Kidney epithelial cell (primary cell): ENCODE data around the gene MITF. TPM values are rescaled to one million over a fixed set of nuclear protein-coding genes. Genes with fewer than 3 reads are reported as not detected.

Experiments
- DNase-seq: peaks from one replicate; pipeline ENCODE4 v3.0.0-alpha.2; 2010; ENCODE audit warnings: low read depth
- H3K27me3 ChIP-seq: 2 replicates; pipeline ENCODE4 v1.6.0; 2011; ENCODE audit warnings: low read length; ENCODE audit not compliant: control insufficient read depth, insufficient read depth
- H3K36me3 ChIP-seq: 2 replicates; pipeline ENCODE4 v1.5.1; 2011; ENCODE audit warnings: low read length; ENCODE audit not compliant: control insufficient read depth, insufficient read depth
- H3K4me3 ChIP-seq: 2 replicates; pipeline ENCODE4 v1.5.1; 2011; ENCODE audit warnings: low read depth, mild to moderate bottlenecking, control low read depth, low read length
- CTCF ChIP-seq: IDR thresholded peaks from 2 replicates; pipeline ENCODE4 v1.5.1; 2011; ENCODE audit warnings: mild to moderate bottlenecking, moderate library complexity, low read length, control low read depth, inconsistent platforms; ENCODE audit not compliant: insufficient read depth, poor library complexity, severe bottlenecking
- total RNA-seq: library from RNA; depleted of rRNA; stranded (reverse); fragments of >200 nt; gene quantifications from 2 replicates; pipeline ENCODE4 v1.2.3, GENCODE V29; 2015

The MITF gene
- total RNA-seq, 1 donor from 2014 or later, result 5.8 TPM

- TF ChIP-seq CTCF, result no peak
- Histone ChIP-seq H3K36me3 (no peaks in the 10 kb centered on the region), H3K27me3 (no peaks in the 10 kb centered on the region), H3K4me3 (no peak overlapping the region)
- no peak for DNase-seq
Observed at GRCh38 chr3:69805491-69805890, 66.2 kb downstream of the MITF start.

- no peak for TF ChIP-seq CTCF
- no peak overlapping the region for H3K4me3 ChIP-seq
- DNase-seq, result no peak
- H3K27me3 ChIP-seq, result no peaks in the 10 kb centered on the region
- H3K36me3 ChIP-seq, result no peaks in the 10 kb centered on the region
Observed at GRCh38 chr3:69806735-69807438, 67.6 kb downstream of the MITF start.

- TF ChIP-seq CTCF, result no peak
- no peaks in the 10 kb centered on the region for H3K27me3 ChIP-seq
Observed at GRCh38 chr3:69807674-69808073, 68.4 kb downstream of the MITF start.

GRCh38 chr3:69809076-69809835 lies 70.0 kb downstream of the MITF start:
- H3K4me3 ChIP-seq, result no peak overlapping the region

More at GRCh38 chr3:69807674-69808073, 68.4 kb downstream of the MITF start:
- Histone ChIP-seq H3K4me3 (no peak overlapping the region), H3K36me3 (no peaks in the 10 kb centered on the region)
- no peak for DNase-seq

More at GRCh38 chr3:69809076-69809835, 70.0 kb downstream of the MITF start:
- no peak for TF ChIP-seq CTCF
- H3K36me3 ChIP-seq, result no peaks in the 10 kb centered on the region
- DNase-seq, result no peak
- H3K27me3 ChIP-seq, result no peaks in the 10 kb centered on the region
